M059J (cell line): ENCODE measurements around the gene DOCK1. TPM values are rescaled to one million over a fixed set of nuclear protein-coding genes. Genes with fewer than 3 reads are reported as not detected.
"Not testable (repeated sequence)": the region's sequence is repeated elsewhere in the genome, so short reads cannot be mapped to it uniquely, and the experiment has no call there.

Experiments used
- DNase-seq: peaks from one replicate; pipeline ENCODE4 v3.0.0-alpha.2; 2012; ENCODE audit warnings: low read depth
- total RNA-seq: library from RNA; depleted of rRNA; stranded (reverse); fragments of >200 nt; shearing (Covaris generic); gene quantifications from 2 replicates; pipeline ENCODE4 v1.2.3, GENCODE V29; 2014

DOCK1 gene
- total RNA-seq, 1 experiment from 2014 or later, result 29.0 TPM

GRCh38 chr10:126924915-126925300 lies 19.7 kb downstream of the DOCK1 start:
- peak; percentile 39 for DNase-seq

GRCh38 chr10:126926568-126926967 lies 21.3 kb downstream of the DOCK1 start:
- DNase-seq, result no peak

GRCh38 chr10:126927799-126928198 lies 22.6 kb downstream of the DOCK1 start:
- no peak for DNase-seq

GRCh38 chr10:126928274-126928673 lies 23.0 kb downstream of the DOCK1 start:
- DNase-seq, result no peak

- DNase-seq, result no peak
Observed at GRCh38 chr10:126929391-126929790, 24.2 kb downstream of the DOCK1 start.

GRCh38 chr10:126930131-126930882 lies 25.1 kb downstream of the DOCK1 start:
- no peak for DNase-seq

GRCh38 chr10:126930883-126931503 lies 25.8 kb downstream of the DOCK1 start:
- no peak for DNase-seq

GRCh38 chr10:126931544-126931943 lies 26.3 kb downstream of the DOCK1 start:
- no peak for DNase-seq

- DNase-seq, result no peak
Observed at GRCh38 chr10:126932516-126932915, 27.3 kb downstream of the DOCK1 start.

GRCh38 chr10:126933116-126933515 lies 27.9 kb downstream of the DOCK1 start:
- no peak for DNase-seq

GRCh38 chr10:126935263-126935946 lies 30.2 kb downstream of the DOCK1 start:
- DNase-seq, result peak; percentile 83

- no peak for DNase-seq
Observed at GRCh38 chr10:126937026-126937425, 31.8 kb downstream of the DOCK1 start.

GRCh38 chr10:126938121-126938520 lies 32.9 kb downstream of the DOCK1 start:
- not testable (repeated sequence) for DNase-seq

GRCh38 chr10:126939706-126940105 lies 34.5 kb downstream of the DOCK1 start:
- DNase-seq, result no peak

GRCh38 chr10:126940670-126941310 lies 35.6 kb downstream of the DOCK1 start:
- DNase-seq, result no peak

- no peak for DNase-seq
Observed at GRCh38 chr10:126944191-126944590, 39.0 kb downstream of the DOCK1 start.

- peak; percentile 38 for DNase-seq
Observed at GRCh38 chr10:126945351-126946030, 40.3 kb downstream of the DOCK1 start.

GRCh38 chr10:126946746-126947145 lies 41.5 kb downstream of the DOCK1 start:
- no peak for DNase-seq

GRCh38 chr10:126948355-126949160 lies 43.3 kb downstream of the DOCK1 start:
- no peak for DNase-seq

- DNase-seq, result no peak
Observed at GRCh38 chr10:126949161-126949503, 43.9 kb downstream of the DOCK1 start.
